ENCODE measurements around the gene RXRA. TPM values are rescaled to one million over a fixed set of nuclear protein-coding genes. Genes with fewer than 3 reads are reported as not detected.

Gene RXRA
- total and polyA plus RNA-seq, 2 of the 13 experiments (the other 11 are each of a cell fraction or from before 2014, with no cell fraction given), result 18.9 to 29.2 TPM

- no peak for TF ChIP-seq ZNF407 (CRISPR knock-in tag; IDR thresholded peaks at IDR 0.05; ENCODE audit: not compliant biosample characterization)
- no peak for TF ChIP-seq ZNF430 (CRISPR knock-in tag; IDR thresholded peaks at IDR 0.05)
- TF ChIP-seq ZNF138 (CRISPR knock-in tag; IDR thresholded peaks at IDR 0.05; ENCODE audit: low read depth), result no peak
- no peak for TF ChIP-seq THAP9 (CRISPR knock-in tag; IDR thresholded peaks at IDR 0.05; ENCODE audit: borderline replicate concordance)
- no peak for TF ChIP-seq ZNF275 (CRISPR knock-in tag; IDR thresholded peaks at IDR 0.05; ENCODE audit: borderline replicate concordance)
- peak; percentile 26; the same call in 1 of the 2 replicates for TF ChIP-seq FOXA3 (CRISPR knock-in tag; IDR thresholded peaks at IDR 0.05)
- no peak for TF ChIP-seq ZNF33A (CRISPR knock-in tag; IDR thresholded peaks at IDR 0.05; ENCODE audit: borderline replicate concordance)
- no peak for TF ChIP-seq ZNF180 (CRISPR knock-in tag; IDR thresholded peaks at IDR 0.05; ENCODE audit: borderline replicate concordance, low read depth)
- 0 out of 2 replicates have a peak, but pooled peaks have one; percentile 13 for TF ChIP-seq ZMYM3 (CRISPR knock-in tag; IDR thresholded peaks at IDR 0.05)
- no peak for TF ChIP-seq NFE2L1 (CRISPR knock-in tag; IDR thresholded peaks at IDR 0.05; ENCODE audit: borderline replicate concordance)
- no peak for TF ChIP-seq ZNF12 (CRISPR knock-in tag; IDR thresholded peaks at IDR 0.05)
- TF ChIP-seq ZSCAN31 (CRISPR knock-in tag; IDR thresholded peaks at IDR 0.05; ENCODE audit: low read depth), result no peak
- no peak for TF ChIP-seq ZNF546 (CRISPR knock-in tag; conservative IDR thresholded peaks at IDR 0.05)
- 0 out of 2 replicates have a peak, but pooled peaks have one; percentile 18 for TF ChIP-seq ZBTB26 (CRISPR knock-in tag; IDR thresholded peaks at IDR 0.05; ENCODE audit: borderline replicate concordance)
- no peak for TF ChIP-seq ZNF20 (CRISPR knock-in tag; IDR thresholded peaks at IDR 0.05)
- TF ChIP-seq ELF4 (CRISPR knock-in tag; IDR thresholded peaks at IDR 0.05; ENCODE audit: borderline replicate concordance), result no peak
- no peak for TF ChIP-seq RNF2 (conservative IDR thresholded peaks at IDR 0.05; ENCODE audit: low read depth)
Measured at GRCh38 chr9:134439368-134439784, 113.1 kb downstream of the RXRA start (continued).
